Peyer's patch (tissue), 4 donors: ENCODE results near the gene DYNLL2. TPM values are rescaled to one million over a fixed set of nuclear protein-coding genes. Genes with fewer than 3 reads are reported as not detected.
A peak's percentile ranks its signal among the peaks of the same experiment; 100 is the strongest.
"Not testable (repeated sequence)": the region's sequence is repeated elsewhere in the genome, so short reads cannot be mapped to it uniquely, and the experiment has no call there.

ENCODE experiments used
- DNase-seq, 3 donors: peaks; one replicate each; pipeline ENCODE4 v3.0.0-alpha.2; 2017 to 2019
- H3K27ac ChIP-seq, 4 donors: fragments of 200-600 bp; sonication (generic); one replicate each; pipeline ENCODE4 v1.5.1; 2016 to 2019
- H3K27me3 ChIP-seq, 2 donors: fragments of 200-600 bp; sonication (generic); one replicate each; pipeline ENCODE4 v1.5.1; 2019
- H3K36me3 ChIP-seq, 3 donors: fragments of 200-600 bp; sonication (generic); one replicate each; pipeline ENCODE4 v1.5.1; 2016 to 2019
- H3K4me1 ChIP-seq, 4 donors: fragments of 200-600 bp; sonication (generic); one replicate each; pipeline ENCODE4 v1.5.1; 2016 to 2019
- H3K4me3 ChIP-seq, 4 donors: fragments of 200-600 bp; sonication (generic); 1 replicate in 3 of 4; 2 replicates in 1 of 4; pipeline ENCODE4 v1.5.1; 2016 to 2019; ENCODE audit warnings: mild to moderate bottlenecking in 1 of 4
- H3K9me3 ChIP-seq, 4 donors: fragments of 200-600 bp; sonication (generic); one replicate each; pipeline ENCODE4 v1.5.1; 2016 to 2019; ENCODE audit warnings: mild to moderate bottlenecking in 1 of 4
- POLR2A ChIP-seq, 2 donors: fragments of 450-650 bp; IDR thresholded peaks; one replicate each; pipeline ENCODE4 v1.5.1; 2017; ENCODE audit warnings: antibody characterized with exemption in 2 of 2, mild to moderate bottlenecking in 2 of 2, moderate library complexity in 2 of 2
- total RNA-seq, 4 donors: library from RNA; depleted of rRNA; stranded (reverse); fragments of >200 nt; gene quantifications; one replicate each; pipeline ENCODE4 v1.1.0, GENCODE V29; 2016
- TF ChIP-seq, protein P1 (sequence below), 6 experiments: fragments of 450-650 bp in 4 of 6; fragments of 200-600 bp in 2 of 6; sonication (generic) in 1 of 6; IDR thresholded peaks; one replicate each; pipeline ENCODE4 v1.5.1; 2017 to 2019; ENCODE audit warnings: antibody characterized with exemption in 6 of 6, mild to moderate bottlenecking in 3 of 6, moderate library complexity in 1 of 6

Gene DYNLL2
- total RNA-seq = 10 to 100 TPM; 18.2 to 23.9 (median 23.8) TPM

DNA sequence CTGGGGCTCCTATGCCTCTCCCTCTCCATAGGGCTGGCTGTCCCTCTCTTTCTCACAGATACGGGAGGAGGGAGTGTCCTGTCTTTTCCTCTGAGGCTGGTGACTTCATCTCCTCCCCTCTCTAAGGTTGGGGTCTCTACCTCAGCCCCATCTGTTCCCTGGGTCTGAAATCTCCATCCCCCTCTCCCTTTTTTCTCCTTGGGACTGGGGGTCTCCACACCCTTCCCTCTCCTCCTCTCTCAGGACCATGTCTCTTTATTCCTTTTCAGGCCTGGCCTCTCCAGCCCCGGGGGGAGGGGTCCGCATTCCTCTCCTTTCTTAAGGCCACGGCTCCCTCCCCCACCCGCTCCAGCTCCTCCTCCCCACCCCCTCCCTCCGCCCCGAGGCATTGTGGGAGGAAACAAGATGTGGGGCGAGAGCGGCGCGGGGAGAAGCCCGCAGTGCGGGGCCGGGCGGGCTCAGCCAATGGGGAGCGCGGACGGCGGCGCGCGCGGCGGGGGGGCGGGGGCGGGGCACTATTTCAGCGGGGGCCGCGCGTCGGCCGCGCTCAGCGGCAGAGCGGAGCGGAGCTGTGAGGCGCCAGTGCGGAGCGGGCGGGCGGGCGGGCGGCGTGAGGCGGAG, at the start of gene DYNLL2:
DYNLL2 (plus strand) TSS at position 550 of the 621 bp plus-strand sequence. CDS start 3,672 bp downstream, outside the sequence.
- H3K4me3 ChIP-seq = peak within 1 kb of the TSS; percentile 73 to 99 (median 93)
- no peaks in the 10 kb centered on the region for H3K27me3 ChIP-seq
- no peak for TF ChIP-seq POLR2A (IDR thresholded peaks at IDR 0.05)
- TF ChIP-seq, protein P1, sequence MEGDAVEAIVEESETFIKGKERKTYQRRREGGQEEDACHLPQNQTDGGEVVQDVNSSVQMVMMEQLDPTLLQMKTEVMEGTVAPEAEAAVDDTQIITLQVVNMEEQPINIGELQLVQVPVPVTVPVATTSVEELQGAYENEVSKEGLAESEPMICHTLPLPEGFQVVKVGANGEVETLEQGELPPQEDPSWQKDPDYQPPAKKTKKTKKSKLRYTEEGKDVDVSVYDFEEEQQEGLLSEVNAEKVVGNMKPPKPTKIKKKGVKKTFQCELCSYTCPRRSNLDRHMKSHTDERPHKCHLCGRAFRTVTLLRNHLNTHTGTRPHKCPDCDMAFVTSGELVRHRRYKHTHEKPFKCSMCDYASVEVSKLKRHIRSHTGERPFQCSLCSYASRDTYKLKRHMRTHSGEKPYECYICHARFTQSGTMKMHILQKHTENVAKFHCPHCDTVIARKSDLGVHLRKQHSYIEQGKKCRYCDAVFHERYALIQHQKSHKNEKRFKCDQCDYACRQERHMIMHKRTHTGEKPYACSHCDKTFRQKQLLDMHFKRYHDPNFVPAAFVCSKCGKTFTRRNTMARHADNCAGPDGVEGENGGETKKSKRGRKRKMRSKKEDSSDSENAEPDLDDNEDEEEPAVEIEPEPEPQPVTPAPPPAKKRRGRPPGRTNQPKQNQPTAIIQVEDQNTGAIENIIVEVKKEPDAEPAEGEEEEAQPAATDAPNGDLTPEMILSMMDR (IDR thresholded peaks at IDR 0.05) = no peak
- peak within 1 kb of the TSS; percentile 95 to 98 (median 98) for H3K27ac ChIP-seq
- DNase-seq = peak; percentile 93 to 96 (median 94)
- H3K9me3 ChIP-seq = no peaks in the 10 kb centered on the region
- peaks cover 0 to 32% (median 7%) of the 10 kb centered on the region in 4 donors for H3K4me1 ChIP-seq
- peaks cover 0 to 12% (median 5%) of the 10 kb centered on the region in 3 donors for H3K36me3 ChIP-seq

DNA sequence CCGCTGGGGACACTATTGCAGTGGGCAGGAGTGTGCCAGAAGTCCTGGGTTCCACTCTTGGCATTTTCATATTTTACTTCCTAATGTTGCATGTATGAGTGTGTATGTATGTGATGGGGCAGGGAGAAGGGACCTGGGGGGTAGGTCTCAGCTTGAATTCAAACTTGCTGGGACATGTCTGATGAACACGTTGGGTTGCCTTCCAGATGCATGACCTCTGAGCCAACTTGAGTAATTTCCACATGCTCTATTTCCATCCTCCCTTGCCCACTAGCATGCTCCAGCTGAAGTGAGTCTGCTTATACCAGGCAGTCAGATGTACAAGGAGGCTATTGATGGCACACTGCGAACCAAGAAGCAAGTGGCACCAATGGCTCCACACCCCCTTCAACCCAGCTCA, 43.2 kb upstream of the DYNLL2 start:
- Histone ChIP-seq H3K27ac (no peak overlapping the region), H3K36me3 (no peaks in the 10 kb centered on the region), H3K27me3 (no peaks in the 10 kb centered on the region), H3K4me3 (no peak overlapping the region), H3K4me1 (no peaks in the 10 kb centered on the region), H3K9me3 (no peaks in the 10 kb centered on the region)
- TF ChIP-seq, protein P1 (IDR thresholded peaks at IDR 0.05) = no peak
- no peak for TF ChIP-seq POLR2A (IDR thresholded peaks at IDR 0.05)
- DNase-seq = no peak

DNA sequence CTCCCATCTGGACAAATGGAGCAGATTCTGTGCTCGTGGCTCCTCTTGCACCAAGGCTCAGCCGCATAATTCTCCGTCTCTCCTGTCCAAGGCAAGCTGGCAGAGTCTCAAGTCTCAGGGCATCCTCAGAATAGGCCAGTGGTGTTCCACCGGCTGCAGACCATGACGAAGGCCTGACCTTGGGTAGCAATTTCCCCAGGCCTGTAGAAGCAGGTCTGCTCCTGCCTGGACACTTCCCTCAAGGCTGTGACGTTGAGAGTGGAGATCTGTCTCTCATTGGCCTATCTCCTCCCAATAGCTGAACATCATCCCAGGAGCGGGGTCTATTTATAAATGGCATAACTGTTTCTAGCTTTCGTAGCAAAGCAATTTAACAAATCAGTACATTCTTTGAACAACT, 42.8 kb upstream of the DYNLL2 start:
- no peaks in the 10 kb centered on the region for H3K9me3 ChIP-seq
- H3K27me3 ChIP-seq = no peaks in the 10 kb centered on the region
- no peak for DNase-seq
- no peaks in the 10 kb centered on the region for H3K36me3 ChIP-seq
- H3K27ac ChIP-seq = no peak overlapping the region
- TF ChIP-seq POLR2A (IDR thresholded peaks at IDR 0.05) = no peak
- TF ChIP-seq, protein P1 (IDR thresholded peaks at IDR 0.05) = no peak
- no peak overlapping the region for H3K4me3 ChIP-seq
- H3K4me1 ChIP-seq = no peaks in the 10 kb centered on the region

DNA sequence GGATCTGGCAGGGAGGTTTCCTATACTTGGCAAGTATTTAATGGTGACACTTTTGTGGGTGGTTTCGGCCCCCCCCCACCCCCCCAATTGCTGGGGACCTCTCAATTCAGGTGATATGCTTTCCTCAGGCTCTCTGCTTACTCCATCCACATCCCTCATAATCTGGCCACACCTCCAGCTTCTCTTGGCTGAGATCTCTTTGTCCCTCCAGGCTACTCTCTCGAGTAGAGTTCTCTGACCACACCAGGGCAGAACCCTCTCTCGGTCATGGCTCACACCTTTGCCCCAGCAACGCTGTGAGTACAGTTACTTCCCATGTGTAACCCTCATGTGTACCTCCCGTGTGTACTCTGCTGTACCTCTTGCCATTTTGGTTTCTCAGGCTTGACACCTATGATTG, 42.1 kb upstream of the DYNLL2 start:
- Histone ChIP-seq H3K9me3 (no peaks in the 10 kb centered on the region), H3K36me3 (no peaks in the 10 kb centered on the region), H3K4me1 (no peaks in the 10 kb centered on the region), H3K4me3 (no peak overlapping the region), H3K27ac (no peak overlapping the region), H3K27me3 (no peaks in the 10 kb centered on the region)
- TF ChIP-seq, protein P1 (IDR thresholded peaks at IDR 0.05) = no peak
- TF ChIP-seq POLR2A (IDR thresholded peaks at IDR 0.05) = no peak
- no peak for DNase-seq

DNA sequence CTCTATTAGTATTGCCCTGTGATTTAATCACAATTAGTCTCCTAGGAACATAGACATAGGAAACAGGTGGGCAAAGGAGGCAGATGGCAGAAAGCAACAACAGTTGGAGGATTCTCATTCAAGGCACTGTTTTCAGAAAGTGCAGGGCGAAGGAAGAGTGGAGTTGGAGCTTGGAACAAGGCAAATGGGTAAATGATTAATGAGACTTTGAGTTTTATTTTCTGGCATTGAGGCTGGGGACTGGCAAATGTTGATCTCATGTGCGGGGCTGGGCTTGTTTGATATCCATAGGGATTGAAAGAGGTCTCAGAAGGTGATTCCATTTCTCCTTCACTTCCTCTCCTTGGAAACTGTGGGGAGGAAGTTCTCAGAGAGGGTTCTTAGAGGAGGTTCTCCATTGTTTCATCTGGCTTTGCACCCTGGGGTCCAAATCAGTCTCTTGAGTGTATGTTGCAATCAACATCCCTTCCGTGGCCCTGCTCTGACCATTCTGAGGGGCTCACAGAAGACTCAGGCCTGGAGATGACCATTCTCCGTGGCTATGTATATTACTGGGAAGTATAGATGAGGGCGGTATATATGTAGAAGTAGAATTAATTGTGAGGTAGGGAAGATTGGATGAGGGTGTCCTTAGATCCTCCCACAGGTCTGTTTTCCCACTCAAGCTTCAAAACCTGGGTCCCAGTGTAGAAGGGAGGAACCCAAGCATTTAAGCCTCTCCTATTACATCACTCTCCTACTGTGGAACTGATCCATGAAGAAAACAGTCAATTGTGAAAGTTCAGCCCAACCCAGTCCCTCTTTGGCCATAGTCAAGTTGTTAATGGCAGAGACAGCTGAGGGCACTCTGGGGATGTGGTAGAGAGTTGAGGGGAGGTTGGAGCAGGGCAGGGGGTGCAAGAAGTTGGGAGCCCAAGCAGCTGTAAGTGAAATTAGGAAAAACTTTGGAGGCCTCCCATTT, 39.7 kb upstream of the DYNLL2 start:
- no peaks in the 10 kb centered on the region for H3K9me3 ChIP-seq
- H3K36me3 ChIP-seq = no peaks in the 10 kb centered on the region
- no peak overlapping the region for H3K27ac ChIP-seq
- no peak for DNase-seq
- H3K4me1 ChIP-seq = no peaks in the 10 kb centered on the region
- no peak overlapping the region for H3K4me3 ChIP-seq
- TF ChIP-seq, protein P1 (IDR thresholded peaks at IDR 0.05) = no peak
- no peak for TF ChIP-seq POLR2A (IDR thresholded peaks at IDR 0.05)
- no peaks in the 10 kb centered on the region for H3K27me3 ChIP-seq

DNA sequence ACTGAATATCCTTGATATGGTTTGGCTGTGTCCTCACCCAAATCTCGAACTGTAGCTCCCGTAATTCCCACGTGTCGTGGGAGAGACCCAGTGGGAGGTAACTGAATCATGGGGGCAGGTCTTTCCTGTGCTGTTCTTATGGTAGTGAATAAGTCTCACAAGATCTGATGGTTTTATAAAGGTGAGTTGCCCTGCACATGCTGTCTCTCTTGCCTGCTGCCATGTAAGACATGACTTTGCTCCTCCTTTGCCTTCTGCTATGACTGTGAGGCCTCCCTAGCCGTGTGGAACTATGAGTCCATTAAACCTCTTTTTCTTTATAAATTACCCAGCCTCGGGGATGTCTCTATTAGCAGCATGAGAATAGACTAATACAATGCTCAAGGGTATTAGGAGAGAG, 39.0 kb upstream of the DYNLL2 start:
- DNase-seq, H3K36me3 ChIP-seq, H3K4me3 ChIP-seq, H3K9me3 ChIP-seq, H3K27me3 ChIP-seq, H3K4me1 ChIP-seq, H3K27ac ChIP-seq: not testable (repeated sequence)
